Measurements from ENCODE around the gene GDPD1.

DNA sequence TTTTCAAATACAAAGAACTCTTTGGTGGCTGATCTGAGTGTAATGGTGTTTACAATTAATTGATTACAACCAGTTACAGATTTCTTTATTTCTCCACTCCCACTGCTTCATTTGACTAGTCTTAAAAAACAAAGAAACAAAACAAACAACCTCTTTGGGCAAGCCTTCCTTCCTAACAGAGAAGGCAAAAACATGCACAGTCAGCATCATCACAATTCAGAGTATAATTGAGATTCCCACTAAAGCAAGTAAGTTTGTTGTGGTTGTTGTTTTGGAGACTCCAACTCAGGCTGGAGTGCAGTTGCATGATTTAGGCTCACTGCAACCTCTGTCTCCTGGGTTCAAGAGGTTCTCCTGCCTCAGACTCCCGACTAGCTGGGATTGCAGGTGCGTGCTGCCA is 40.4 kb downstream of the GDPD1 start:
- TF ChIP-seq CTCF (IDR thresholded peaks at IDR 0.05; ENCODE audit: low read depth, low read length, missing input control): no peak
- TF ChIP-seq, protein P1, sequence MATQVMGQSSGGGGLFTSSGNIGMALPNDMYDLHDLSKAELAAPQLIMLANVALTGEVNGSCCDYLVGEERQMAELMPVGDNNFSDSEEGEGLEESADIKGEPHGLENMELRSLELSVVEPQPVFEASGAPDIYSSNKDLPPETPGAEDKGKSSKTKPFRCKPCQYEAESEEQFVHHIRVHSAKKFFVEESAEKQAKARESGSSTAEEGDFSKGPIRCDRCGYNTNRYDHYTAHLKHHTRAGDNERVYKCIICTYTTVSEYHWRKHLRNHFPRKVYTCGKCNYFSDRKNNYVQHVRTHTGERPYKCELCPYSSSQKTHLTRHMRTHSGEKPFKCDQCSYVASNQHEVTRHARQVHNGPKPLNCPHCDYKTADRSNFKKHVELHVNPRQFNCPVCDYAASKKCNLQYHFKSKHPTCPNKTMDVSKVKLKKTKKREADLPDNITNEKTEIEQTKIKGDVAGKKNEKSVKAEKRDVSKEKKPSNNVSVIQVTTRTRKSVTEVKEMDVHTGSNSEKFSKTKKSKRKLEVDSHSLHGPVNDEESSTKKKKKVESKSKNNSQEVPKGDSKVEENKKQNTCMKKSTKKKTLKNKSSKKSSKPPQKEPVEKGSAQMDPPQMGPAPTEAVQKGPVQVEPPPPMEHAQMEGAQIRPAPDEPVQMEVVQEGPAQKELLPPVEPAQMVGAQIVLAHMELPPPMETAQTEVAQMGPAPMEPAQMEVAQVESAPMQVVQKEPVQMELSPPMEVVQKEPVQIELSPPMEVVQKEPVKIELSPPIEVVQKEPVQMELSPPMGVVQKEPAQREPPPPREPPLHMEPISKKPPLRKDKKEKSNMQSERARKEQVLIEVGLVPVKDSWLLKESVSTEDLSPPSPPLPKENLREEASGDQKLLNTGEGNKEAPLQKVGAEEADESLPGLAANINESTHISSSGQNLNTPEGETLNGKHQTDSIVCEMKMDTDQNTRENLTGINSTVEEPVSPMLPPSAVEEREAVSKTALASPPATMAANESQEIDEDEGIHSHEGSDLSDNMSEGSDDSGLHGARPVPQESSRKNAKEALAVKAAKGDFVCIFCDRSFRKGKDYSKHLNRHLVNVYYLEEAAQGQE (IDR thresholded peaks at IDR 0.05): no peak
- TF ChIP-seq TAF1 (conservative IDR thresholded peaks at IDR 0.05): no peak
- no peak for TF ChIP-seq JUND (IDR thresholded peaks at IDR 0.05)
- no peak for TF ChIP-seq GABPA (IDR thresholded peaks at IDR 0.05 in 1 of 2, conservative IDR thresholded peaks at IDR 0.05 in 1 of 2)
- no peak for TF ChIP-seq YY1 (IDR thresholded peaks at IDR 0.05)
- TF ChIP-seq SP1 (IDR thresholded peaks at IDR 0.05): no peak
- TF ChIP-seq MAX (IDR thresholded peaks at IDR 0.05): no peak
- no peak for TF ChIP-seq ATF3 (IDR thresholded peaks at IDR 0.05)
- TF ChIP-seq RAD21 (IDR thresholded peaks at IDR 0.05): no peak
- TF ChIP-seq RXRA (IDR thresholded peaks at IDR 0.05): no peak
